ENCODE data around the gene PKP4.
"Not testable (repeated sequence)": the region's sequence is repeated elsewhere in the genome, so short reads cannot be mapped to it uniquely, and the experiment has no call there.

PKP4 gene, protein sequence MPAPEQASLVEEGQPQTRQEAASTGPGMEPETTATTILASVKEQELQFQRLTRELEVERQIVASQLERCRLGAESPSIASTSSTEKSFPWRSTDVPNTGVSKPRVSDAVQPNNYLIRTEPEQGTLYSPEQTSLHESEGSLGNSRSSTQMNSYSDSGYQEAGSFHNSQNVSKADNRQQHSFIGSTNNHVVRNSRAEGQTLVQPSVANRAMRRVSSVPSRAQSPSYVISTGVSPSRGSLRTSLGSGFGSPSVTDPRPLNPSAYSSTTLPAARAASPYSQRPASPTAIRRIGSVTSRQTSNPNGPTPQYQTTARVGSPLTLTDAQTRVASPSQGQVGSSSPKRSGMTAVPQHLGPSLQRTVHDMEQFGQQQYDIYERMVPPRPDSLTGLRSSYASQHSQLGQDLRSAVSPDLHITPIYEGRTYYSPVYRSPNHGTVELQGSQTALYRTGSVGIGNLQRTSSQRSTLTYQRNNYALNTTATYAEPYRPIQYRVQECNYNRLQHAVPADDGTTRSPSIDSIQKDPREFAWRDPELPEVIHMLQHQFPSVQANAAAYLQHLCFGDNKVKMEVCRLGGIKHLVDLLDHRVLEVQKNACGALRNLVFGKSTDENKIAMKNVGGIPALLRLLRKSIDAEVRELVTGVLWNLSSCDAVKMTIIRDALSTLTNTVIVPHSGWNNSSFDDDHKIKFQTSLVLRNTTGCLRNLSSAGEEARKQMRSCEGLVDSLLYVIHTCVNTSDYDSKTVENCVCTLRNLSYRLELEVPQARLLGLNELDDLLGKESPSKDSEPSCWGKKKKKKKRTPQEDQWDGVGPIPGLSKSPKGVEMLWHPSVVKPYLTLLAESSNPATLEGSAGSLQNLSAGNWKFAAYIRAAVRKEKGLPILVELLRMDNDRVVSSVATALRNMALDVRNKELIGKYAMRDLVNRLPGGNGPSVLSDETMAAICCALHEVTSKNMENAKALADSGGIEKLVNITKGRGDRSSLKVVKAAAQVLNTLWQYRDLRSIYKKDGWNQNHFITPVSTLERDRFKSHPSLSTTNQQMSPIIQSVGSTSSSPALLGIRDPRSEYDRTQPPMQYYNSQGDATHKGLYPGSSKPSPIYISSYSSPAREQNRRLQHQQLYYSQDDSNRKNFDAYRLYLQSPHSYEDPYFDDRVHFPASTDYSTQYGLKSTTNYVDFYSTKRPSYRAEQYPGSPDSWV

DNA sequence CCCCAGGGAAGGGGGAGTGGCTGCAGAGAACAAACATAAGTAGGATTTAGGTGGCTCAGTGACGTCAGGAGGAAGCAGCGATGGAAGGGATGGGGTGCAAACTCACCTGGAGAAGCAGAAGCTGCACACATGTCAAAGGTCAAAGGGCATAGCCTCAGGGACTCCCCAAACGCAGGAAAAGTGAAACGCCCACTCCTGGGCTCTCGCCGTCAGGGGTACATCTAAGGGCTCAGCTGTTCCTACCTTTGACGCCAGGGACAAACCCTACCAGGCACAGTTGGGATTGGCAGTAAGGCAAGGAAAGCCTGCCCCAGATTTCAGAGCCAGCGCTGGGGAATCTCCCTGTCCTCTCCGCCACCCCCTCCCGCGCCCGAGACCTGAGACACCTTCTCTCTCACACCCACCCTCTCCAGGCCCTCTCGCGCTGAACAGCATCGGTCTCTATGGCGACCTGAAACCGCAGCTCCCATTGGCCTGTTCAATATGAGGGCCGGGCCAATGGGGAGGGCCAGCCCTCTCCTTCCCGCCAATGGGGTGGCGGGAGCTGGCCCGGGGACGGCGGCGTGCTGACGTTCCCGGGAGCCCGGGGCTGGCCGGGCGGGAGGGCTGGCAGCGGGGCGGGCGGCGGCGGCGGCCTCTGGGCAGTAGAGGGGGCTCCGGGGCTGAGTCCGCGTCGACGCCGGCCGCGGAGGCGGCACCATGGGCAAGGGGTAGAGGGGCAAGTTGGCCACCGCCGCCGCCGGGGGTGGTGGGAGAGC lies at the start of gene PKP4, which contains the start of gene CCDC148:
Gene PKP4, plus strand, starts transcription at position 644 of the 758 bp plus-strand sequence. CDS start 76,233 bp downstream, outside the sequence.
Gene CCDC148, minus strand, starts transcription at position 445 of the 758 bp plus-strand sequence. Its CDS starts 314 bp downstream, at position 131.
- DNase-seq: peak; percentile 82 to 93

DNA sequence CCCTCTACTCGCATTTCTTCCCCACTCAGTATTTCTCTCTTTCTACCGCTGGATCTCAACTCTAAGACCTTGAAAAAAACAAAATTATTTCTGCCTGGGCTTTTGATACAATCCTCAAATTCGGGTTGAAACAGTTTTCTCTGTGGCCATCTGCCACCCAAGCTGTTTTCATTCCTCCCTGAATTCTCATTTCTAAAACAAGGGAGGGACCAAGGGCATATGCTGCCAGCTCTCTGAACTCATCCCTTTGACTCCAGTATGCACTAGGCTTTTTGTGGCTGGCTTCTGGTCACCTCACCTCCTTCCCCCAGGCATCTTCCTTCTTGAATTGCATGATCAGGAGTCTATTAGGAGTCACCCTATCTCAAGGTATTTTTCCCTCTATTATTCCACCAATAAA lies 49.7 kb upstream of the PKP4 start:
- DNase-seq: no peak

DNA sequence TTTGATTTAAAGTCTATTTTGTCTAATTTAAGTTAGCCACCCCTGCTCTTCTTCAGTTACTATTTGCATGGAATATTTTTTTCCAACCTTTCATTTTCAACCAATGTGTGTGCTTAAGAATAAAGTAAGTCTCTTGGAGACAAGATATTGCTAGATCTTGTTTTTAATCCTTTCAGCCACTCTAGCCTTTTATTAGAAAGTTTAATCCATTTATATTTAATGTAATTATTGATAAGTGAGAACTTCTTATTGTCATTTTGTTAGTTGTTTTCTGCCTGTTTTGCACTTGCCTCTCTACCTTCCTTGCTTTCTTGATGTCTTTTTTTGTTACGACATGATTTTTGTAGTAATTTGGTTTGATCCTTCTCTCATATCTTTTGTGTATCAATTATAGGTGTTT lies 46.6 kb upstream of the PKP4 start:
- DNase-seq: no peak

DNA sequence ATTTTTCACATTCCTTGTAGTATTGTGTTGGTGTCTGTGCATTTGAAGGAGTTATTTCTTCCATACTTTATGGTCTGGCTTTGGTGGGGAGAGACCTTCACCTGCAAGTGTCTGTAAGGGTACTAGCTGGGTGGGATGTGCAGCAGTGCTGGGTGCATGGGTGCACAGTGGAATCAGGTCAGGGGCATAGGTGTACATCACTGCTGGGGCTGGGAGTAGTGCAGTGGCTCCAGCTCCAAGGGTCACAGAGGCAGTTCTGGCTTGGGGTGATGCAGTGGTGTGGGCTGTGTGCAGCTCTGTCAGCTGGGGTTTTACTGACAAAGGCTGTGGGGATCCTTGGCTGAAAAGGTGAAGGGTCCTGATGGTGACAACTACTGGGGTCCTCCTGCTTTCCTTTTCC lies 45.0 kb upstream of the PKP4 start:
- no peak for DNase-seq

DNA sequence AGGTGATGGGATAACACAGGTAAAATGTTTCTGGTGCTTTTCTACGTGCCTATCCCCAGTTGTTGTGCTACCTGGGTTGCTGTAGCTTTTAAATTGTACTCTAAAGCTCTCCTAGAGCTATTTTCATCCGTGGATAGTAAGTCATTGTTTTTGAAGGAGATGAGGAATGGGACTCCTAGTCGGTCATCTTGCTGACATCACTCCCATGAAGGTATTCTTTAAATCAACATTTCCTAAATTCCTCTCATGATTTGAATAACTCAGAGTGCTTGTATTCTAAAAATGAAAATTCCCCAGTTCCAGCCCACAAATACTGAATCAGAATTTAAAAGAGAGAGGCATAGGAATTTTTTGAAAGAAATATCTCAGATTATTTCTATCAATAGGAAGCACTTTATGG lies 44.5 kb upstream of the PKP4 start:
- DNase-seq: no peak

DNA sequence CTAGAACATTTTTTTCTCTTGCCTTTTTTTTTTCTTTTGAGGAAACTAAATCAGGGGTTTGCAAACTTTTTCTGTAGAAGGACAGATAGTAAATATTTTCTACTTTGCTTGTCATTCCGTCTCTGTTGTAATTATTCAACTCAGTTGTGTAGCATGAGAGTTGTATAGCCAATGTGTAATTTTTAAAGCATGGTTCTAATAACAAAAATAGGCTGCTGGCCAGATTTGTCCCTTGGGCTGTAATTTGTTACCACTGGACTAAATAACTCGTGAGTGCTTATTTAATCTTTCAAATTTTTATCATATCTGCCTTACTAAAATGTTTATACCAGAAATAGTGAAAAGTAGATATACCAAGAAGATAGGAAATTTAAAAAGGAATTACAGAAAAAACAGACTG lies 43.2 kb upstream of the PKP4 start:
- DNase-seq: no peak

DNA sequence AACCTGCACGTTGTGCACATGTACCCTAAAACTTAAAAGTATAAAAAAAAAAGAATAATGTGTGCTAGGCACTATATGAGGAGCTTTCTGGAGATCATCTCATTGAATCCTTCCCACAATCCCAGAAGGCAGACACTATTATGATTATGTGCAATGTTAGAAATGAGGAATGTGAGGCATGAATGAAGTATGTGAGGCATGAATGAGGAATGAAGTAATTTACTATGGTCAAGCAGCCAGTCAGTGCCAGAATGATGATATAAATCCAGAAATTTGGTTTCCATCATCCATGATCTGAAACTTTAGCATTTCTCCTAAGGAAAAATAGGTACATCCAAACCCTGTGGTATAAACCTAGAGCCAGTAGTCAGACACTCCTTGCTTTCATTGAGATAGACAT lies 42.2 kb upstream of the PKP4 start:
- DNase-seq: no peak

DNA sequence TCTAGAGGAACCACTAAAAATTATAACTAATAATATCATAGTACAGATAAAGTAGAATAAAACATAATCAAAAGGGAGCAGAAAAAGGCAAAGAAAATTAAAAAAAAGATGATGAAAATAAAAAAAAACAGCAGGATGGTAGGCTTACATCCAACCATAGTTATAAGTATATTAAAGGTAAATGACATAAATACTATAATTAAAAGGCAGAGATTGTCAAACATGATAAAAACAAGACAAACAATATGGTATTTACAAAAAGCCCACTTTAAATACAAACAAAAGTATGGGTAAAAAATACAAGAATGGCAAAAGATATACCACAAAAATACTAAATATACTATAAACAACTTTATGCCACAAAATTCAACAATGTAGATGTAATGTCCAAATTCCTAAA lies 24.6 kb upstream of the PKP4 start:
- DNase-seq: no peak

DNA sequence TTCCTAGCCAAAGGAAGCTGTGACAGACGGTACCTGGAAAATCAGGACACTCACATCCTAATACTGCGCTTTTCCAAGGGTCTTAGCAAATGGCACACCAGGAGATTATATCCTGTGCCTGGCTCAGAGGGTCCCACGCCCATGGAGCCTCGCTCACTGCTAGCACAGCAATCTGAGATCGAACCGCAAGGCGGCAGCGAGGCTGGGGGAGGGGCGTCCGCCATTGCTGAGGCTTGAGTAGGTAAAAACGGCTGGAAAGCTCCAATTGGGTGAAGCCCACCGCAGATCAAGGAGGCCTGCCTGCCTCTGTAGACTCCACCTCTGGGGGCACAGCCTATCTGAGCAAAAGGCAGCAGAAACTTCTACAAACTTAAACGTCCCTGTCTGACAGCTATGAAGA lies 23.0 kb upstream of the PKP4 start:
- not testable (repeated sequence) for DNase-seq

DNA sequence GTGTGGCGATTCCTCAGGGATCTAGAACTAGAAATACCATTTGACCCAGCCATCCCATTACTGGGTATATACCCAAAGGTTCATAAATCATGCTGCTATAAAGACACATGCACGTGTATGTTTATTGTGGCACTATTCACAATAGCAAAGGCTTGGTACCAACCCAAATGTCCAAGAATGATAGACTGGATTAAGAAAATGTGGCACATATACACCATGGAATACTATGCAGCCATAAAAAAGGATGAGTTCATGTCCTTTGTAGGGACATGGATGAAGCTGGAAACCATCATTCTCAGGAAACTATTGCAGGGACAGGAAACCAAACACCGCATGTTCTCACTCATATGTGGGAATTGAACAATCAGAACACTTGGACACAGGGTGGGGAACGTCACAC lies 17.7 kb upstream of the PKP4 start:
- not testable (repeated sequence) for DNase-seq

DNA sequence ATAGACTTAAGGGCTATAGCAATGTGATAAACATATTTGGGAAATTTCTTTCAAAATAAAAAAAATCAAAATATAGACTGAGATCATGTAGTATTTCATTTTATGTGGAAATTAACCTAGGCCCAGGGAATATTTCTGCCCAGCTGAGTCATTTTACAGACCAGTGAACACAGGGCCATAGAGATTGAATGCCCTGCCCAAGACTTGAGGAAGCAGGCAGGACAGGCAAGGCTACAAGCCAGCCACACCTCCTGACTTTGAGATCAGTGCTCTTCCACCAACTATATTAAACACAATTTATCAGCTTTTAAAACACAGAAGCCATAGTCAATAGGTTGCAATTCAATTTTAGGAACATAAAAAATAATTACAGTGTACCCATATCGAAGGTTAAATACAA lies 13.1 kb upstream of the PKP4 start:
- DNase-seq: no peak

DNA sequence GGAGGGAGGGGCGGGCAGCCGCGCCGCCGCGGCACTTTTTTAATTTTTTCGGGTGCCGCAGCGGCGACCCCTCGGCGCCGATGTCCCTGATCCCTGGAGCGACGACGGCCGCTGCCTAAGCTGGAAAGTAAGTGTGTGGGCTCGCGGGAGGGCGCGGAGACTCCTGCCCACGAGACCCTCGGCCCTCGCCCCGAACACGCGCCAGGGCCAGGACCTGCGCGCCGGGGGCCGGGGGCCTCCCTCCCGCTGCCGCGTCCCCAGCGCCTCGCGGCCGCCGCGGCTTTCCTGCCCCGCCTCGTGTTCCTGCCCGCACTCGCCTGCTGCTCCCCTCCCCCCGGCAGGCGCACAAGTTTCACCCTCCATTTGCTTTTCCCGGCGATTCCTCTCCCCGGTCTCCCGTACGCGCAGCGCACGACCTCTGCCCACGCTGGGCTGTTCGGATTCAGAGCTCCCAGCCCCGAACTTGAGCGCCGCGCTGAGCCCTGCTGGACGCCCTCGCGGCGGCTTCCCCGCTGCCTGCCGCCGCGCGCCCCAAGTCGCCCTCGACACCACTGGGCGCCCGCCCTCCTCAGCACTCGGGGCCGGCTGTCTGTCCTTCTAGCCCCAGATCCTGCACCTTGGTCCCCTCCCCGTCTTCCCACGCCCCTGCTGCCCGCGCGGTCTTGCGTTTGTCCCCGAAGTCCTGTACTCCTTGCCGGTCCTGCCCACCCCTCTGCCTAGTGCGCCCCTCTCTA lies 507 bp downstream of the PKP4 start:
- DNase-seq: peak; percentile 36 to 45

DNA sequence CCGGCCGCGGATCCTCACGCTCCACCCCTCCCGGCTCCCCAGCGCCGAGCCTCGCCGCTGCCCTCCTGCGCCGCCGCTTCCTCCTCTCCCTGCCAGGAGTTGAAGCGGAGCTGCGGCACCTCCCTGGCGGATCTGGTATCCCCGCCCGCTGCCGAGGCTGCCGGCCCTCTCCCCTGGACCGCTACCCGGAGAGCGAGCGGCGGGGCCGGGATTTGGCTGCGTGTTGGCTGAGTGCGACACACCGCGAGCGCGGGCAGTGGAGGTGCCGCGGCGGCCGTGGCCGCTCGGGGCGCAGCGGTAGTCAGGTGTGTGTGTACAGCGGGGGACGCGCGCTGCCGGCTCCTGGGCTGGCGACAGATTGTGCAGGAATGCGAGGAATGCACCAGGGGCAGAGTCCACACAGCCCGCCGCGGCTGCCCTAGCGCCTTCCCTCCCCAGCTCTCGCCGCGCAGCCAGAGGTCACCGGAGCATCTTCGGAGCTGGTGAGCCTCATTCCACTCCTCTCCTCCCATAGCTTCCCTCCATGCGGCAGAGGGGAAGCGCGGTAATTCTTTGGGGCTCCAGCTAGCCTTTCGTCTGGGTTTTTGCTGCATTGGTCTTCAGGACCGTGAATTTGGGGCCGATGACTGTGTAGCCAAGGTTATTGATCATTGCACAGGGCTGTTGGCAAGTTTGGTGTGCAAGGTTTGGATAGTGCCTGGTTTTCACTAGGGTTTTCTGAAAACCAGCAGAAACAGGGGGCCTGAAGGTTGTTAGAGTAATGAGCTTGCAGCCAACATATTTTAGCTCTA lies 1.3 kb downstream of the PKP4 start:
- peak; percentile 45 to 54 for DNase-seq

DNA sequence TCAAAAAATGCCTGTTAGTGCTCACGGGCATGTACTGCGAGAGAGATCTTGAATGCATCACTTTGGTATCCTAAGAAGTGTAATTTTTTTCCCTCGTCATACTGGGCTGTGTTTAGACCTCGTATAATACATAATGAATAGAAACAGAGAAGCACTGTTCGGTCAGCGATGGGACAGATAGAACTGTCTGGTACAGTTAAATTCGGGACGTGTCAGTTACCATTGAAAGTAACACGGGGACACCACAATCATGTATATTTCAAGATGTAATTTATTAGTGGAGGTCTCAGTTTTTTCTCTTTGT lies 1.8 kb downstream of the PKP4 start:
- no peak for DNase-seq

DNA sequence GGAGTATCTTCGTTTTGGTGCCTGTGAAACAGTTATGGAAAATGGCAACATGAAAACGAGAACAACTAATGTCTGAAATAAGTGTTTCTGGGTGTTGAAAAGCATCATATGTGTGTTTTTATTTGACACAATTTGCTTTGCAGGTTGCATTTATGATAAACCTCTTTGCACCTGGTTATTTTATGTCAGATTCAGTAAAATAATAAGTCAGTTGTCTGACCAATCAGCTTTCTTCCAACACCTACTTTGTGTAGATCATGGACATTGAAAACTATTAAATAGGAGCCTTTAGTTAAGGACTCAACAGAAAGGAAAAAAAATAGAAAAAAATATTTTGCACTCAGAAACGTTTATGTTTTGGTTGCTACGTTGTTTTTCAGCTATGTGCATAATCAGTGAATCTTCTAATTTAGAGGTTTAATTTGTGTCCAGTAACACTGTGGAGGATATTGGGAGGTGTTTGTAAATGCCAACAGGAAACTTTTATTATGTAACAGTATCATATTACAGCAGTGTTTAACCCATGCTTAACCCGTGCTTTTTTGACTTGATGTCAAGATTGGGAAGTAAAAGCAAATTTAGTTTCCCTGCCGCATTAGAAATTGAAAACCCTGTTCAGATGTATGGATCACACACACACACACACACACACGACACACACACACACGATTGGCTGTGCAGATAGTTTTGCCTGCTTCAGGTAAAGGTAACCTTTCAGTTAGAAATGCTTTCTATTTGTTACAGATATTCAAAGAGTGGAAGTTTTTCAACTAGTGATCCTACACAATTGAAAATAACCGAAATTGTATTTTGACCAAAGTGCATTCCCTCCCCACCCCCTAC lies 2.6 kb downstream of the PKP4 start:
- no peak for DNase-seq

DNA sequence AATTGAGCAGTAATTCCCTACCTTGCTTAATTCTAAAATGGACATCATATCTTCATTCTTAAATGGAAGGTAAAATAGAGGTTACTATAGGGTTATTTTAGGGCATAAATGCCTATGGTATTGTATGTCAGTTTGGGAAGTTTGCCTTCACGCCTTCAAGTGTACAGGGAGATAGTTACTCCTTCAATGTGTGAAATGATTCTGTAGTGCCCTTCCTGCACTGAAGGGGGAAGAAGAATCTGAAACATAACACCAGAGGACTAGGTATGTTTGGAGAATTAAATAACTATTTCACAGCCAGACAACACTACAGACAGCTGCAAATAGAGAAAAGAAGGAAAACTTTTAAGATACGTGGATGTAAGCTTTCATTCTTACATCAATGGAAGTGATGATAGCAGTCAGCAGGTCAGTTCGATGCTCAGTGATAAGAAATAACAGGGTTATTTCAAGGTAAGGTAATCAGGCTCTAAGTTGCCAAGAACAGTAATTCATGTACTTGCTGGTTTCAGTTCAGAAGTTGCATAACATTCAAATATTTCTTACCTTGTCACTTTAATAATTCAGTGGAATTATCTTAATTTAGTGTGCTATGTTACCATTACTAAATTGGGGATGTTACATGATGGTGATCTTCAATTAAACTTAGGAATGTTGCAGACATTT lies 4.0 kb downstream of the PKP4 start:
- no peak for DNase-seq

DNA sequence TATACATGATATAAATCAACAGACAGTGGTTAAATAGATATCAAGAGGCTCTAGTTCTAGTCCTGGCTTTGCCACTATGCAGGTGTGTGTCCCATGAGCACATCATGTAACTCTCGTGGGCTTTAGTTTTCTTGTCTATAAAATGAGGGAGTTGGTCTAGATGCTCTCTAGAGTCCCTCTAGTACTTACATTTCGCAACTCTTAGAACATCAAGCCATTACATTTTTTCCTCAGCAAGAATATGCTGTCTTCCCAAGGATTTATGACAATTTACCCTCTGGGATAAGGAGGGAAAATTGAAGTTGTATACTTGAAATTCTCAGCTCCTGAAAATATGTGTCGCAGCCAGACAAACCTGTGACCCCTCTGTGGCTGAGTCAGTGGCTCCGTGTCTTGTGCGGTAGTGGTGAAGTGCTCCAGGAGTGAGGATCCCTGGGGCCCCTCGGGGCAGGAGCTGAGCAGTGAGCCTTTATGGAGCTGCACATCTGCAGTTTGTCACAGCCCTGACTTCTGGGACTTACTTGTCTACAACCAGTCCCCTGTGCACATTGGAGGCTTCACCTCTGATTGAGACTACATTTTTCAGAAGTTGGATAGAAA lies 6.8 kb downstream of the PKP4 start:
- DNase-seq: no peak

DNA sequence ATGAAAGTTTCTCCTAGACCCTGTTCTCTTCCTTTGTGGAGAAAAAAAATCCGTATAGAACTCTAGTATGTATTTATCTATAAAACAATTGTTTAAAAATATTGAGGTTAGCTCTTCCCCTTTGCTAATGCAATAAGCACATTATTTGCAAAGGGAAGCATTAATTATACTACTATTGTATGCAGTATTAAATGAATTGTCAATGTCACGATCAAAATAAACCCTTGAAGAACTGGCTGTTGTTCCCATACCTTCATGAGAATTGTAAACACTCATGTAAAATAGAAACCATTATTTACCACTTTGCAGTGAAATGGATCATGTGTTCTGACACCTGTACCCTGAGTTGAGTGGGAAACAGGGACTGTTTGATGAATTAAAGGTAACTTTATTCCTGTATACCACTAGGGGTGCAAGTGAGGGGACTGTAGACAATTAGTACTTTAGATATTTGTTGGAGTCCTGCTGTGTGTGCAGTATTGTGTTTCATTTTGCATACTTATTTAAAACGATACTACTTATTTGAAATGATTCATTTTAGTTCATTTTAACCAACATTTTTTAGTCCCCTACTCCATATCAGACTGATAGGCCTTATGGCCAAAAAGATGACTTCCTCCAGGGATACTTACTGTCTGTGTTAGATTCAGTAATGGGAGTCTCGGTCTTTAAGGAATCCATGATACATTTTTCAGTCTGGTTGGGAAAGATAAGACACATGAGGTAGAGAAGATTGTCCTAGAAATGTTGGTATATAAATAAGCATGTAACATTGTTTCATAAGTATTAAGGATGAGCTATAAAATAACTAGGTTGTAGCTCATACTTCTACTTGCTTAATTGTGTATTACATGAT lies 7.9 kb downstream of the PKP4 start:
- DNase-seq: no peak
